GM12801 (cell line): ENCODE results near the gene RNF227.

ENCODE experiments used
- TF ChIP-seq, protein P1 (sequence below): IDR thresholded peaks from one replicate; pipeline ENCODE4 v1.5.1; 2011; ENCODE audit warnings: control low read depth; ENCODE audit not compliant: insufficient read length; ENCODE audit errors: extremely low read depth

The RNF227 gene

DNA sequence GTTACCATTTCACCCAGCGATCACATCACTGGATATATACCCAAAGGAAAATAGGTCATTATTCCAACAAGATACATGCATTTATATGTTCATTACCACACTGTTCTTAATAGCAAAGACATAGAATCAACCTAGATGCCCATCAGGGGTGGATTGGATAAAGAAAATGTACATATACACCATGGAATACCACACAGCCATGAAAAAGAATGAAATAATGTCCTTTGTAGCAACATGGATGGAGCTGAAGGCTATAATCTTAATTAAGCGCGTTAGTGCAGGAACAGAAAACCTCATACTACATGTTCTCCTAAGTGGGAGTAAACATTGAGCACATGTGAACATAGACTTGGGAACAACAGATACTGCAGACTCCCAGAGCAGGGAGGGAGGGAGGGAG lies 34.5 kb upstream of the RNF227 start:
- TF ChIP-seq, protein P1, sequence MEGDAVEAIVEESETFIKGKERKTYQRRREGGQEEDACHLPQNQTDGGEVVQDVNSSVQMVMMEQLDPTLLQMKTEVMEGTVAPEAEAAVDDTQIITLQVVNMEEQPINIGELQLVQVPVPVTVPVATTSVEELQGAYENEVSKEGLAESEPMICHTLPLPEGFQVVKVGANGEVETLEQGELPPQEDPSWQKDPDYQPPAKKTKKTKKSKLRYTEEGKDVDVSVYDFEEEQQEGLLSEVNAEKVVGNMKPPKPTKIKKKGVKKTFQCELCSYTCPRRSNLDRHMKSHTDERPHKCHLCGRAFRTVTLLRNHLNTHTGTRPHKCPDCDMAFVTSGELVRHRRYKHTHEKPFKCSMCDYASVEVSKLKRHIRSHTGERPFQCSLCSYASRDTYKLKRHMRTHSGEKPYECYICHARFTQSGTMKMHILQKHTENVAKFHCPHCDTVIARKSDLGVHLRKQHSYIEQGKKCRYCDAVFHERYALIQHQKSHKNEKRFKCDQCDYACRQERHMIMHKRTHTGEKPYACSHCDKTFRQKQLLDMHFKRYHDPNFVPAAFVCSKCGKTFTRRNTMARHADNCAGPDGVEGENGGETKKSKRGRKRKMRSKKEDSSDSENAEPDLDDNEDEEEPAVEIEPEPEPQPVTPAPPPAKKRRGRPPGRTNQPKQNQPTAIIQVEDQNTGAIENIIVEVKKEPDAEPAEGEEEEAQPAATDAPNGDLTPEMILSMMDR, result no peak

DNA sequence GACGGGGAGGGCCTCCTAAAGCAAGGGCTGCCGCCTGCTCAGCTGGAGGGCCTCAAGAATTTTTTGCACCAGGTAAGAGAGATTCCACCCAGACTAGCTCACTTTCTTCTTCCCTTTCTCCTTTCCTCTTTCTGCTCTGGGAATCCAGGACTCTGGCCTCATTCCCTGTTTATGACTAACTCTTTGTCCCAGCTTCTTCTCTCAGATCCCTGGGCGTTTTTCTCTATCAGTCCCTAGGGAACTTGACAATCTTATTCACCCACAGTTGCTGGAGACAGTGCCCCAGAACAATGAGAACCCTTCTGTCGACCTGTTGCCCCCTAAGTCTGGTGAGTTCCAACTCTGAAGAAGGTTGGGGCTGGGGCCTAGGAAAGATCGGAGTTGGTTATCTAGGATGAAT lies 31.6 kb upstream of the RNF227 start:
- TF ChIP-seq, protein P1, result no peak

DNA sequence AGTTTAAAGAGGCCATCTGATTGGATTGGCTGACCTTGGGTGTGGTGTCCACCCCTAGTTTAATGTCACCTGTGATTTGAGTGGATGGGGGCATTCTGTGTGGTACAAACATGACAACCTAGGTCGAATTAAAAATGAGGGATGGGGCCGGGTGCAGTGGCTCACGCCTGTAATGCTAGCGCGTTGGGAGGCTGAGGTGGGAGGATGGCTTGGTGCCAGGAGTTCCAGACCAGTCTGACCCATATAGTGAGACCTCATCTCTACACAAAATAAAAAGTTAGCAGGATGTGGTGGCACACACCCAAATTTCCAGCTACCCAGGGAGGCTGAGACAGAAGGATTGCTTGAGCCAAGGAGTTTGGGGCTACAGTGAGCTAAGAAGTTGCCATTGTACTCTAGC lies 30.4 kb upstream of the RNF227 start:
- TF ChIP-seq, protein P1, result no peak

DNA sequence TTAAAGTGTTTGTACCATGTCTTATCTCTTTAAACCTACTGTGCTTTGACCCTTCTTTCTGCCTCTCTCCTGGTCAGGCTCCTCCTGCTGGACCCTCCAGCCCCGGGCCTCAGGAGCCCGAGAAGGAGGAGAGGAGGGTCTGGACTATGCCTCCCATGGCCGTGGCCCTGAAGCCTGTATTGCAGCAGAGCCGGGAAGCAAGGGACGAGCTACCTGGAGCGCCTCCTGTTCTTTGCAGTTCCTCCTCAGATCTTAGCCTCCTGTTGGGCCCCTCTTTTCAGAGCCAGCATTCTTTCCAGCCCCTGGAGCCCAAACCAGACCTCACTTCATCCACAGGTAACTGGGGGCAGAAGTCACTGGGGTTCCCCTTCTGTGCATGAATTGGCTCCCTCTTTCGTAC lies 29.6 kb upstream of the RNF227 start:
- TF ChIP-seq, protein P1, result no peak

DNA sequence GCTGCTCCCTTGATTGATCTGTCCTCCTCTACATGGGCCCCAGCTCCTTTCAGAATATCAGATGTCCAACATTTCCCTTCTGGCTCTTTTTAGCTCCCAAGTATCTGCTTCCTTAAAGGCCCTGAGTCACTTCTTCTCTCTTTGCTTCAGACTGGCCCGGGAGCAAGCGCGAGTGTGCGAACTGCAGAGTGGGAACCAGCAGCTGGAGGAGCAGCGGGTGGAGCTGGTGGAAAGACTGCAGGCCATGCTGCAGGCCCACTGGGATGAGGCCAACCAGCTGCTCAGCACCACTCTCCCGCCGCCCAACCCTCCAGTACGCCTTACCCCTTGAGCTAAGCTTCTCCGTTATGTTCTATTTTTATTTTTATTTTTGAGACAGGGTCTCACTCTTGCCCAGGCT lies 28.2 kb upstream of the RNF227 start:
- TF ChIP-seq, protein P1, result no peak

DNA sequence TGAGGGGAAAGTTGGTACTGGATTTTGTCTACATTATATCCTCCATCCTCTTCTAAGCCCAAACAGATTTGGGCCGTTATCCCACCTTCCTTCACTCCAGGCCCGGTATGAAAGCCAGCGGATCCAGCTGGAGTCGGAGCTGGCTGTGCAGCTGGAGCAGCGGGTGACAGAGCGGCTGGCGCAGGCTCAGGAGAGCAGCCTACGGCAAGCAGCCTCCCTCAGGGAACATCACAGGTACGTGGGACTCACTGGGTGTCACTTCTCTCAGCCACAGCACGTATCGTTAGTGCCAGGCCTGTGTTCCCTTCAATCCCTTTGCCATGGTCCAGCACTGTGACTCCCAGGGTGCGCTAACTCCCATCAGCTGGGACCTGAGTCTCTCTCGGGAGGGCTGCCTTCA lies 27.2 kb upstream of the RNF227 start:
- TF ChIP-seq, protein P1, result no peak

DNA sequence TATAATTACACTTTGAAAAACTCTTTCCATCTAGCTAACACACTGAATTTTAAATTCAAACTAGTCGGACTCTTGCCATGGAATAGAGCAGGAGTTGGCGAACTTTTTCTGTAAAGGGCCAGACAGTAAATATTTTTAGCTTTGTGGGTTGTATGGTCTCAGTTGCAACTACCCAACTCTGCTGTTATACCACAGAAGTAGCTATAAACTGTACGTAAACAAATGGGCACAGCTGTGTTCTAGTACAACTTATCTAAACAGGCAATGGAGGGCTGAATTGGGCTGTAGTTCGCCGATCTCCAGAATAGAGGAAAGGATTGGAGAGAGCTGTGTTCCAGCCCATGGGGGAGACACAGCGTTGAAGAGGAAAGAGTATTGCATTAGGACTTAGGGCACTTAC lies 24.7 kb upstream of the RNF227 start:
- TF ChIP-seq, protein P1, result no peak

DNA sequence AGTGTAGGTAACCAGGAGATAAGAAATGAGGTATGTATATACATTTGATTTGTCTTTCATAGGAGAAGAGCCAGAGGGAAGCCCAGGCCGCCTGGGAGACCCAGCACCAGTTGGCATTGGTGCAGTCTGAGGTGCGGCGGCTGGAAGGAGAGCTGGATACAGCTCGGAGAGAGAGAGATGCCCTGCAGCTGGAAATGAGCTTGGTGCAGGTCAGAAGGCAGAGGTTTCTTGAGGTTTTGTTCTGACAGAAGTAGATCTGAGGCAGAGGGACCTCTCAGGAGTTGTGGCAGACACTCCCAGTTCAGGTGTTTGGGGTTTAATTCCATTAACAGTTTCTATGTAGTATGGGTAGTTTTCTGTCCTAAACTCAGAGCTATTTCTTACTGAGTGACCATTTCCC lies 23.9 kb upstream of the RNF227 start:
- TF ChIP-seq, protein P1, result no peak
